HG03354 (cell line): ENCODE results near the gene GPR22.

Experiments
- ATAC-seq: cut with Tn5 transposase; IDR thresholded peaks from one replicate; pipeline ENCODE4 v1.9.1; 2021; ENCODE audit warnings: mild to moderate bottlenecking; ENCODE audit not compliant: unreplicated experiment, poor library complexity, severe bottlenecking

Gene GPR22

DNA sequence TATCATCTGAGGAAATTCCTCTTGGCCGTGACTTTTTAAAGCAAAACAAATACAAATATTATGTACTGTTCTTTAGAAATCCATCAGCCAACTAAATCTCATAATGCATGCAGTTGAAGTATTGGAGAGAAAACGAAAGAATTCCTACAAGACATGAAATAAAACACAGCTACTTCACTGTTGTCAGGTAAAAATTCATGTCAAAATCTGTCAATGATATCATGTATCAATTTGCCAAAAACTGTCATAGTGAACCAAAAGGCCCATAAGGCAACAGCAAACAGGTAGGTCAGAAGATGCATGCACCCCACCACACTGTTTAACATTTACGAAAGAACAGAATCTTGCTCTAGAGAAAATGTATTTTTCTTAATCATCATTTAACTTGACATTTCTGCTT, 2.3 kb downstream of the GPR22 start:
- ATAC-seq: no peak

DNA sequence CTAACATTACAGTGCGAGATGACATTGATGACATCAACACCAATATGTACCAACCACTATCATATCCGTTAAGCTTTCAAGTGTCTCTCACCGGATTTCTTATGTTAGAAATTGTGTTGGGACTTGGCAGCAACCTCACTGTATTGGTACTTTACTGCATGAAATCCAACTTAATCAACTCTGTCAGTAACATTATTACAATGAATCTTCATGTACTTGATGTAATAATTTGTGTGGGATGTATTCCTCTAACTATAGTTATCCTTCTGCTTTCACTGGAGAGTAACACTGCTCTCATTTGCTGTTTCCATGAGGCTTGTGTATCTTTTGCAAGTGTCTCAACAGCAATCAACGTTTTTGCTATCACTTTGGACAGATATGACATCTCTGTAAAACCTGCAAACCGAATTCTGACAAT, 4.3 kb downstream of the GPR22 start:
- ATAC-seq: no peak

DNA sequence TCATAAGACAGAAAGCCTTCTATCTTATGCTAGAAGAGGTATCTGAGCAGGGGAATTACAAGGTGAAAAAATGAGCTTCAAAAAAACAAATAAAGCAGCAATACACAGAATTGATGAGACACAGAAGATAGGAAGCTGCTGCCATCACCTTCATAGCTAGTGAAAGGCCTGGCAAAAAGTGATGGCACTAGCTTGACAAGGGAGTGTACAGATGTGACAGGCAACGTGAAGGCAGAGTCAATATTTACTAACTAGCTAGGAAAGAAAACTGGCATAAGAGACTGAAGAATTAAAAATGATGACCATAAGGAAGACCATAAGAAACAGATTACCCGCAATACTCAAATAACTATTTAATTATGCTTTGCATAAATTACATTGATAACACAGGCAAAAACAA, 9.4 kb downstream of the GPR22 start:
- ATAC-seq: no peak

DNA sequence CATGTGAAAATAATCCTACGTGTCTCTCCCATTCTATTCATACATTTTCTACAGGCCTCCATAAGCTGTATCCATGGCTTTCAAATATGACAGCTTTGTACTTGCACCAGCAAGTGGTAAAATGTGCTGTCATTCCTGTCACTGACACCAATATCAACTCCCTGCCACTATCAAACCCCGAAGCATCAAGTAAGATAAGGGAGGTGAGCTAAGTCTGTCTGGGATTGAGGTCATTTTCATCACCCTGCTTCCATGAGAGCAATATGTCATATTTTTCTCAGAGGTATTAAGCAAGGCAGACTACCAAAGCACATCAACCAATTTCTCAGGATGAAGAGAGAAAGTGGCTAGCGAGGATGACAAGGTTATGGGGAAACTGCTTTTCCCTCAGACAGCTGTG, 11.1 kb downstream of the GPR22 start:
- ATAC-seq: no peak

DNA sequence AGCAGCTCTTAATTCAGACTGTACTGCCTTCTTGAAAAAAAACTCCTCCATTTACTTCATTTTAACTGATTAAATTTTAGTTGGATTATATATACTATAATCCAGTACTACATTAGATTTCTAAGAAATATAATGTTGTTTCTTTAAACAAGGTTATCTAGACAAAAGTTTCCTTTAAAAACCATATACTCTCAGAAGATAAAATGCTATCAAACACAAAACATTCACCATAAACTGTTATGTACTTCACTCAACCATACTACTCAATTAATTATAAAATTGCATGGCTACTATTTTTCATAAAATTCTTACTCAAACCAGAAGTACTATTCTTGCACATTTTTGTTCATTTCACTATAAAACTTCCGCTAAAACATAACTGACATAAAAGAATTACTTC, 12.7 kb downstream of the GPR22 start:
- no peak for ATAC-seq

DNA sequence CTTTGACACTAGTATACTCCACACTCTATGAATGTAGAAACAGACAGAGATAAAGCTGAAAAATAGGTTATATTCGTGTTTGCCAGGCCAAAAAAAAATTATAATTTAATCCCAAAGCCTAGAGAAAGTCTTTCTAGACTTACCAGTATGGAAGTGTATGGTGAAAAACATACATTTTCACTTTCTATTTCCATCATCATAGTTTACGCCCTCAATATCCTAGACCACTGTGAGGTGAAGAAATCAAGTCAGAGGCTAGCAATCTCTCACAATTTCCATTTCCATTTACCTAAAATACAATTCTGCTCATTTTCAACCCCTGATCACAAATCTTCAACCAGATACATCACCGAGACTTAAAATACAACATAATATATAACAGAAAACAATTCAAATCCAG, 16.2 kb downstream of the GPR22 start:
- no peak for ATAC-seq

DNA sequence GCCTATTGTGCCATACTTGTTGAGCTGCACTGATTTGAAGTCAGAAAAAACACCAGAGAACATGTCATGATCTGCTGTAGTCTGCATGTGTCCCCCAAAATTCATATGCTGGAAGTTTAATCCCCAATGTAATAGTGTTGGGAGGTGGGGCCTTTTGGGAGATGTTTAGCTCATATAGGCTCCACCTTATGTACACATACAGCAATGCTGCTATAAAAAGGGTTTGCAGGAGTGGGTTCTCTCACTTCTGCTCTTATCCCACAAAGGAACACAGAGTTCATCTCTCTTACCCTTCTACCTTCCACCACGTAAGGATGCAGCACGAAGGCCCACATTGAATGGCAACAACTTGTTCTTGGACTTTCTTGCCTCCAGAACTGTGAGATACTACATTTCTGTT, 23.0 kb downstream of the GPR22 start:
- no peak for ATAC-seq

DNA sequence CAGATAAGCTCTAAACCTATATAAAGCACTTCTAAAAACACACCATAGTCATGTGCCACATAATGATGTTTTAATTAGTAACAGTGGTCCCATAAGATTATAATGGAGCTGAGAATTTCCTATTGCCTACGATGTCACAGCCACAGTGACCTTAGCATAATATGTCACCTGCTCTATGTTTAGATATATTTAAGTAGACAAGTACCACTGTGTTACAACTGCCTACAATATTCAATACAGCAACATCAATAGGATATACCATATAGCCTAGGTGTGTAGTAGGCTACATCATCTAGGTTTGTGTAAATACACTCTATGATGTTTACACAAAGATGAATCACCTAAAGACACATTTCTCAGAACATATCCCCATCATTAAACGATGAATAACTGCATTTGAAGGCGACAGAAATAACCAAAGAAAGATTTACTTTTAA, 24.5 kb downstream of the GPR22 start:
- no peak for ATAC-seq

DNA sequence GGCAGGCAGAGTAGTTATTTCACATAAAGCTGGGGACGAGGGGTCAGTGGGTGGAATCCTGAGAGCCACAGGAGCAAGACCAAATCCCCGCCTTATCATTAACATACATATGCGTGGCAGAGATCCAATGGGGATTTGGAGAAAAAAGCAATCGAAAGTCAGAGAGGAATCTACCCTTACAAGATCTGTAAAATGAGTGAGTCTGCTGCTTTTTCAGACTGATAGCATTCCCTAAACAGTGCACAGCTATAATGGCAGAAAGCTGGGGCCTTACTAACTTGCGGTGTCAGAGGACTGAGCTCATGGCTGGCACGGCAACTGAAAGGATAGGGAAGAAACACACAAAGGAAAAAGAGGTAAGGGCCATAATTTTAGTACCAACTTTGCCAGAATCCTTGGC, 25.0 kb downstream of the GPR22 start:
- no peak for ATAC-seq

DNA sequence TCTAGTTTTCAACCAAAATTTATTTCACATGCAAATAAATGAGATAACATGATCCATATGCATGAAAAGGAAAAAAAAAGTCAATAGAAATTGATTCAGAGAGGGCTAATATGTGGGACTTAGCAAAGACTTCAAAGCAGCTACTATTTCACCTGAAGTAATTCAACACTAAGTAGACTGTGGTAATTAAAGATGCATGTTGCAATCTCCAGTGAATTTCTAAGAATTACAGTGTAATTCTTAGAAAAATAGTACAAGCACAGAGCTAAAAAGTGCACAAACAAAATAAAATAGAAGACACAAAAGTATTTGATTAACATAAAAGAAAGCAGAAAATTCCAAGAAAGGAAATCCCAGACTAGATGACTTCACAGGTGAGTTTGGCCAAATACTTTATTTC, 25.7 kb downstream of the GPR22 start:
- ATAC-seq: no peak

DNA sequence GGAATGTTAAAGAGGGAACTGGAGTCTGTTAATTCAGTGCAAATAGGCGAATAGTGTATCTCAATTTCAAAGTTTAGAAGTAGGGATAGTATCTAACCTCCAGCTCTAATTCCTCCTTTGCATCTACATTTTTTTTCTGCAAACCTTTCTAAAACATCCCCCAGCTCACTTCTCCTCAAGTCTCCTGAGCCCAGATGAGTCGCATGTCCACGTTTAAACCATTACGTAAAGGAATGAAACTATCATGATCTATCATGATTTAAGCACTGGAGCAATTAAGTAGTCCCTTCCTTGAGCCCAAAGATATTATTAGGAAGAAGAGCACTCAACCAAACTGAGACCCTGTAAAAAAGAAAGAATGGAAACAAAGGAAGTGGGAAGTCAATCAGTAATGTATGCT, 29.9 kb downstream of the GPR22 start:
- no peak for ATAC-seq

DNA sequence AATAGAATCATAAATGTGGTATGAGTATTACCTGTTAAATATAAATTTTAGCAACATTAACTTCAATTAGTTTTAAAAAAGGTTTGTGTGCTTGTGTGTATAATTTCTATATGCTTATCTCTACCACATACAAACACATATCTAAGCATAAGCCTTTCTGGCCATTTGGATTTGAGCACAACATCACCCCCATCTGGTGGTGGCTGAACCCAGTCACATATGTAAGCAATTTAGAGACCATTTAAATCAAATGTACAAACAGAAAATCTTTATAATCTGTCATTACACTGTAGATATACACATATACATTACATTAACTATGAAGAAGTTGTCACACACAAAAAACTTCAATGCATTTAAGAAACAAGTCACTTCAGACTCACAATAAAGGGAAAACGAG, 31.7 kb downstream of the GPR22 start:
- ATAC-seq: no peak

DNA sequence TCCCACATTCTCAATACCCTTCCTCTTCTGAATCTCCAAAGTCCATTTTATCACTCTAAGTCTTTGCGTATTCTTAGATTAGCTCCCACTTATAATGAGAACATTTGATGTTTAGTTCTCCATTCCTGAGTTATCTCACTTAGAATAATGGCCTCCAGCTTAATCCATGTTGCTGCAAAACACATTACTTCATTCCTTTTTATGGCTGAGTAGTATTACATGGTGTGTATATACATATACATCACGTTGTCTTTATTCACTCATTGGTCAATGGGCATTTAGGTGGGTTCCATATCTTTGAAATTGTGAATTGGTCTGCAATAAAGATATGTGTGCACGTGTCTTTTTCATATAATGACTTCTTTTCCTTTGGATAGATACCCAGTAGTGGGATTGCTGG, 32.3 kb downstream of the GPR22 start:
- no peak for ATAC-seq

DNA sequence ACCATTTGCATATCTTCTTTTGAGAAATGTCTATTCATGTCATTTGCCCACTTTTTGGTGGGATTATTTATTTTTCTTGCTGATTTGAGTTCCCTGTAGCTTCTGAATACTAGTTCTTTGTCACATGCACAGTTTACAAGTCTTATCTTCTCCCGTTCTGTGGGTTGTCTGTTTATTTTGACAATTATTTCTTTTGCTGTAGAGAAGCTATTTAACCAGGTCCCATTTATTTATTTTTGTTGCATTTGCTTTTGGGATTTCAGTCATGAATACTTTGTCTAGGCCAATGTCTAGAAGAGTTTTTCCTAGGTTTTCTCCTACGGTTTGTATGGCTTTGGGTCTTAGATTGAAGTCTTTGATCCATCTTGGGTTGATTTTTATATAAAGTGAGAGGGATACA, 32.9 kb downstream of the GPR22 start:
- ATAC-seq: no peak

DNA sequence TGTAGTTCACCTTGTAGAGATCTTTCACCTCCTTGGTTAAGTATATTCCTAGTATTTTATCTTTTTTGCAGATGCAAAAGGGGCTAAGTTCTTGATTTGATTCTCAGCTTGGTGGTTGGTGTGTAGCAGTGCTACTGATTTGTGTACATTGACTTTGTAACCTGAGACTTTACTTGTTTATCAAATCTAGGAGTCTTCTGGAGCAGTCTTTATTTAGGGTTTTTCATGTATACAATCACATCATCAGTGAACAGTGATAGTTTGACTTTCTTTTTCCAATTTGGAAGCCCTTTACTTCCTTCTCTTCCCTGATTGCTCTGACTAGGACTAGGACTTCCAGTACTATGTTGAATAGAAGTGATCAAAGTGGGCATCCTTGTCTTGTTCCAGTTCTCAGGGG, 33.8 kb downstream of the GPR22 start:
- ATAC-seq: no peak

DNA sequence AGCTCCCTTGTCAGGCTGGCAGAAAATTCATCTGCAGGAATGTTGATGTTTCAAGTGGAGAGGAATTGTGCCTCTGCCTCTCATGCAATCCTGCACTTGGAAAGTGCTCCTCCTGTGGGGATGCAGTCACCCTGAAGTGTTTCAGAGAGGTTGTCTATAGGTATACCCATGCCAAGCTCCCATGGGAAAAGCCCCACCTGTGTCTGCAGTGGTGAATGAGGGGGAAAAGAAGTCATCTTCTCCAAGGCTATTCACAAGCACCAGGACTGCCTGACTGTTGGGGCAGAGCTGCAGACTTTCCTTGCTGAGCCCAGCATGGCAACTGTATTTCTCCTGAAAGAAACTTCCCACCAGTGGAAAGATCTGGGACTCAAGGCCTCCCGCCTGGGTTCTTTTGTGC, 35.5 kb downstream of the GPR22 start:
- ATAC-seq: no peak

DNA sequence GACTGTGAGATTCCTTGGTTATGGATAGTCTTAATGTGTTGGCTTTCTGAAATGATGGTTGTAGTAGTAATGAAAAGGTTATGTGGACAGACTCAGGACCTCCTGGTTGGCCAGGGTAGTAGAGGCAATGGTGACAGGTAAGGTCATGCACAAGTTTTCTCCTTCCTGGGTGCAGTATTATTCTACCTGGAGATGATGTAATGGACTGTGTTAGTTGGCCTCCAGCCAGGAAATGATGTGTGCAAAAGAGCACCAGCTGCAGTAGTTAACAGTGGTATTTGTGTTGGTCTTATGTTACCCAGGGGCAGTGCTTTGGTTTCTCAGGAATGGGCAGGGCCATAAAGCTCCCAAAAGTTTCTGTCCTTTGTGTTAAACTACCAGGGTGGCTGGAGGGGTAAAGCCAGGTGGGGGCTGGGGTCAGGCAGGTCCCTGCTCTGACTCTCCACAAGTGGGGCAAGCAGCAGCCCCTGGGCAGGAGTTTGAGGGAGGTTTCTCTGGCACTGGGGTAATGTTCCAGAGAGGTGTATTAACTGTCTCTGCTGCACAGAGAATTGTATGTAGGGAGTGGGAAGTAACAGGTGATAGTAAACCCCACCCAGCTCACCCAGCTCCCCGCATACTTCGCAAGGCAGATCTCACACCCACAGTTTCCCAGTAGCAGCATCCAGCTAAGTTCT, 36.3 kb downstream of the GPR22 start:
- no peak for ATAC-seq

DNA sequence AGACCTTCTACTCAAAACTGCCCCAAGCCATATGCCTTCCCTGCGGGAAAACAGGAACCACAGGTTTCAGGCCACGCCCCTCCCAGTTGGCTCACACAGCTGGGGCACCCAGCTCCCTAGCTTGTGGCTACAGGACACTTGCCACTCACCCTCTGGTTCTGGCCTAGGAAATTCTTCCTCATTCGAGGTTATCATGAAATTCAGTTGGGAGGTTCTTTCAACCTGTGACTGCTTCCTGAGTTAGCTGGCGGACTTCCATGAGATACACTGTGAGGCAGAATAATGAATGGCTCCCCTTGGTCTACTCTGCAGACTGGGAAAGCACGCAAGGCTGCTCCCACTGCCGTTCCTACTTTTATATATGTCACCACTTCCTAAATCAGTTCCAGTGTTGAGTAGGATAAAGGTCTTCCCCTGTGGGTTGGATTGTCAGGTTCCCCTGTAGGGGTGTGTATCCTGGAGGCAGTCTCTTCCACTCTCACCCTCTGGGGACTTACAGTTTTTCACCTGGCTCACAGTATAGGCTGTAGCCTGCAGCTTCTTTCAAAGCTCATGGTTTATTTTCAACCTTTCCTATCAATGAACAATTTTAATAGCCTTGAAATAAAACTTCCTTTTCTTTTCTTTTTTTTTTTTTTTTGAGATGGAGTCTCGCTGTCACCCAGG, 37.0 kb downstream of the GPR22 start:
- no peak for ATAC-seq
